HG02759 (cell line): Measurements from ENCODE around the gene VEGFA.
"Not testable (repeated sequence)": the region's sequence is repeated elsewhere in the genome, so short reads cannot be mapped to it uniquely, and the experiment has no call there.

Source experiments
- ATAC-seq: cut with Tn5 transposase; IDR thresholded peaks from one replicate; pipeline ENCODE4 v1.9.1; 2021; ENCODE audit warnings: mild to moderate bottlenecking, moderate library complexity; ENCODE audit not compliant: unreplicated experiment

VEGFA gene

DNA sequence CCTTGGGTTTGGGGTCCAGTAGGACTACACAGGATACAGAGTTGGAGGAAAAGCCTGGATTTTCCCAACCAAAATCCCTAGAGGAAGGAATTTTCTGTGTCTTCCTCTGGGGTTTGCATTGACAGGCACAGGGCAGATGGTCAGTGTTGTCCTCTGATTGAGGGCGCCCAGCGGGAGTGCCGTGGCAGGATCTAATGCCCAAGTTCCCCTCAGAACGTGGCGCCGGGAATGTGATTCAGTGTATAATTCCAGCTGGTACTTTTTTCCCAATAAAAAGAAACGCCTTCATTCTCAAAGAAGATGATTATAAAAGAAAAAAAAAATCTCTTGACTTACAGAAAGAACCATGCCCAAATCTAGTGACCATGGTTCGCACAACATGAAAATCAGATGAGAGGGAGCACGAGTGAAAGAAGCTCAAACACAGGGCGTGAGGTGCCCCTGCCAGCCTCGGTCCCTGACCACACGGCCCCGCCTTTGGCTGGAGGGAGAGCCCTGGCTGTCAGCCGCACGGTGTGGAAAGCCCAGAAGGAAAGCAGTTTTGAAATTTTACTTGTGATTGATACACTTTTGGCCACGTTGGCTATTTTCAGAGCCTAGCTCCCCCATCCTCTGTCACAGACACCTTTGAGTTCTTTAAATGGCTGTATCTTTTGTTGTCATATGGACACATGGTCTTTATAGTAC is 31.6 kb downstream of the VEGFA start:
- no peak for ATAC-seq

DNA sequence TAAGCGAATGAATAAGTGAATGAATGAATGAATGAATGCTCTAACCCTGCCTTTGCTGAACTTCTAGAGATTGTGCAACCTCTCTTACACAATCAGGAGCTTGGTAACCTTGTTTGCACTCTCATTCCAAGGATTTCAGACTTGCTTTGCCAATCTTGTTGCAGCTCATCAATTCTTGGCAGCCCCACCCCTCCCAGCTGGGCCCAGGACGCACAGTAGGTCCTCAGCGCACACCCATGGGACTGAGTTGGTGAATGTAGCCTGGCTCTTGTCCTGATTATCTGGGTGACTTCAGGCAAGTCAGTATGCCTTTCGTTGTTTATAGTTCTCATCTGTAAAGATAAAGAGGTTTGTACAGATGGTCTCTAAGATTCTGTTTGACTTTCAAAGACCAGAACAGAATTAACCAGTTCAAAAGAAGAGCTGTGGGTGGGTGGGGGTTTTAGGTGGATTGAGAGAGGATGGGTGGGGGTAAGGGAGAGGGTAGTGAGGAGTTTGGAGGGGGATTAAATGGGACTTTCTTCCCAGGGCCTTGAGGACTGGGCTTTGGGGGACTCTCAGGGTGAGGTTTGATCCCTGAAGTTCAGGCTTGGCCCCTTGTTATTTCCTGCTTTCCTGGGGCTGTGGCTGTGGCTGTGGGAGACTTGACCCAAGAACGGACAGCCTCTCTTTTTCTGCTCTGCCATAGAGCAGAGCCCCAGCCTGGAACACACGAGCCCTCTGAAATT is 33.2 kb downstream of the VEGFA start:
- ATAC-seq = no peak

DNA sequence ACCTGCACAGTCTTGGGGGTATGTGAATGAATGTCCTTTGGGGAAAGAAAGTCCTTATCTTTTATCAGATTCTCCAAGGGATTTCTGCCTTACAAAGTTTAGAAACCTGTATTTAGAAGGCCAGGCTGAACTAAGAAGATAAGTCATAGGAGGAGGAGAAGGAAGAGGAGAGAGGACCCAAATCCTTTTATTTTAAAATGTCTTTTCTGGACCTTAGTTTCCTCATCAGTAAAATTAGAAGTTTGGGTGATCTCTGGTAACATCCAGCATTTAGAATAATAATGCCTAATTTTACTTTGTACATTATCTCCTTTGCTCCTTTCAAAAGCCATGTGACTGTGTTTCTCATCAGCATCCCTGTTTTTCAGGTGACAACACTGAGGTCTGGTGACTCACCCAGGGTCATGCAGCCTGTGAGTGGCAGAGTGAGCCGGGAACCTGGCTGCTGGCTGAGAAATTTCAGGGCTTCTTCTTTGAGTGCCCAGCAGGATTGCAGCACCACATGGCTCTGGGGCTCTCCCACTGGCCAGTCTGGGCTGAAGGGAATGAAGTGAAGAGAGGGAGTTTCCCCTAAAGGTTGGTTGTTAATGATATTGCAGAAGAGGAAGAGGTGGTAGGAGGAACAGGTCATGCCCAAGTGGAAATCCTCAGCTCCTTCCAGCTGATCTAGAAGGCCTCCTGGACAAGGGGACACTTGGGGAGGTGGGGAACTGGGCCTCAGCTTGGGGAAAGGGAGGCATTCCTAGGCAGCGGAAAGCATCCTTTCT is 34.0 kb downstream of the VEGFA start:
- no peak for ATAC-seq

DNA sequence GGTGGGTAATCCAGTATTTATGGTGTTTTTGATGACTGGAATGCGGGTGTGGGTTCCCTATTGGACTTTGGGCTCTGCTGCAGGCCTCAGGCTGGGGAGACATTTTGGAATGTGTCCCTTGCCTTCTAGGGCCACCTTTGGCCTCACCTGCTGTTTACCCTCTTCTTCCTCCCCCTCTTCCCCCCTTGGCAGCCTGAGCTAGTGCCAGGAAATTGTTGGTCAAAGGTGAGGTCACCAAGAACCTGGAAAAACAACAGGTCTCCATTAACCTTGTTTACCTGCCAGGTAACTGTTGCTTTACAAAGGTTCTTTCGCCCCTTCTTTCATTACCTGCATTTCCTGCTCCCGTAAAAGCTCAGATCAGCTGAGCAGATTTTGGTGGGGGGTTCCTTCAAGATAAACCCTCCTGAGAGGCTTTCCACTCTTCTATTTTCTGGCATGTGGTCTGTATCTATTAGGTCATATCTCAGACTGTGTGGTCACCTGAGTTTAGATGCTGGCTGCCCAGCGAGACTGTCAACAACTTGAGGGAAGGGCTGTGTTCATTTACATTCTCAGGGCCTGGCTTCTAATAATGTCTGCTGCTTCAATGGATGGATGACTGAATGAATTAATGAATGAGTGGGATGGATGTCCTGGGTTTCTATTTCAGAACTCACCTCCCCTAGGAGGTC is 34.7 kb downstream of the VEGFA start:
- ATAC-seq = no peak

DNA sequence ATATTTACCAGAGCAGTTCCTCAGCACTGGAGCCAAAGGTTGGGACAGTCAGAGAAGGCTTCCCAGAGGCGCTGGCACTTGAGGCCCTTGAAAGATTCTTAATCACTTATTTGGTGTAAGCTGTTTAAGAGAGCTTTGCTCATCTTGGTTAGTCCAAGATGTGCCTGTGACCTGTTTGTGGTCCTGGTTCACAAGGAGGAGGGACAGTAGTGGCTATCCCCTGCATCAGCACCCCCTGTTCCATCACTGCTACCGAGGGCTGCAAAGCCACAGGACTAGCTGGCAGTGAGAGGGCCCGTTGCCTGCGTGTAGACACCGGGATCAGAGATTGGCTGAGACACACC is 35.7 kb downstream of the VEGFA start:
- ATAC-seq = no peak

DNA sequence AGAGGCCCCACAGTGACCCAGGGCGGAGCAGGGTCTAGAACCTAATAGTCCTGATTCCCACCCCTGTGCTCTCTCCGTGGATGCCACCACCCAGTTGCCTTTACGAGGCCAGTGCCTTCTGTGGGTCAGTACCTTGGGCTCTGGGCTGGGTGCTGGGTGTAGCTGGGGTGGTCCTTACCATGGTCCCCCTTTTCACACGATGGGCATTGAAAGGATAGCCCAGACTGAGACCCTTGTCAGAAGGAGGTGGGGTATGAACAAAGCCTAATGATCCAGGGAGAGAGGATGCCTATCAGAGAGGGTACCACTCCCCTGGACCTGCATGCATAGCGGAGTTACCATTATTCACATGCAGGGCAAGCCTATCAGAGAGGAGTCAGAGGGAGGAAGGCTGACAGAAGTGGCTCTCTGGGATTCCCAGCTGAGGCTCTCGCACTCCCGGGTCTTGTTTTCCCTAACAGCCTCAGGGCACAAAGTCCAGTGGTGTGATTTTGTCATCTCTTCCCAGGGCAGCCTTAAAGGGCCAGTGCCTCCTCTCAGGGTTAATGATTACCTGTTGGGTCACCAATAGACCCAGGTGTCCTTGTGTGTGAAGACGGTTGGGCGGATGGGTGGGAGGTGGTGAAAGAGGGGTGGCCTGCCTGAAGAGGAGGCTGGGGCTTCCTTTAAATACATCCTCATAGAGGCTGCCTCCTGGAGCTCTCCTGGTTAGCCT is 36.2 kb downstream of the VEGFA start:
- ATAC-seq = no peak

DNA sequence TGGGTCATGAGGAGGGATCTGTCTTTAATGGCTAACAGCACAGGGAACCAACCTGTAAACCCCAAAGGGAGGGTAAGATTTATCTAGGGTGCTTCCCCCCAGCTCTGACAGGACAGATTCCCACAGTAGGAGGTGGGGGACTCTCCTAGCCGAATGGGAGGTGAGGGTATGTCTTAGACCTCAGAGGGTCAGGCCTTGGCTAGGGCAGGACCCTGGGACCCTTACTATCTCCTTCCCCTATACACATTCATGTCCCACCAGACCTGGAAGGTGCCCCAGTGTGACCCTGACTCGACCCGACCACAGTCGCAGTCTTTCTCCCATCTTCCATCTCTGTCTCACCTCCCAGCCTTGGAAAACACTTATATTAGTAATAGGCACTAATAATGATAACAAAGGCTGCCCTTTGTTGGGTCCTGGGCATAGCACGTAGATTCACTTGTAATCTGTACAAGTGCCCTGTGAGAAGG is 36.8 kb downstream of the VEGFA start:
- no peak for ATAC-seq

DNA sequence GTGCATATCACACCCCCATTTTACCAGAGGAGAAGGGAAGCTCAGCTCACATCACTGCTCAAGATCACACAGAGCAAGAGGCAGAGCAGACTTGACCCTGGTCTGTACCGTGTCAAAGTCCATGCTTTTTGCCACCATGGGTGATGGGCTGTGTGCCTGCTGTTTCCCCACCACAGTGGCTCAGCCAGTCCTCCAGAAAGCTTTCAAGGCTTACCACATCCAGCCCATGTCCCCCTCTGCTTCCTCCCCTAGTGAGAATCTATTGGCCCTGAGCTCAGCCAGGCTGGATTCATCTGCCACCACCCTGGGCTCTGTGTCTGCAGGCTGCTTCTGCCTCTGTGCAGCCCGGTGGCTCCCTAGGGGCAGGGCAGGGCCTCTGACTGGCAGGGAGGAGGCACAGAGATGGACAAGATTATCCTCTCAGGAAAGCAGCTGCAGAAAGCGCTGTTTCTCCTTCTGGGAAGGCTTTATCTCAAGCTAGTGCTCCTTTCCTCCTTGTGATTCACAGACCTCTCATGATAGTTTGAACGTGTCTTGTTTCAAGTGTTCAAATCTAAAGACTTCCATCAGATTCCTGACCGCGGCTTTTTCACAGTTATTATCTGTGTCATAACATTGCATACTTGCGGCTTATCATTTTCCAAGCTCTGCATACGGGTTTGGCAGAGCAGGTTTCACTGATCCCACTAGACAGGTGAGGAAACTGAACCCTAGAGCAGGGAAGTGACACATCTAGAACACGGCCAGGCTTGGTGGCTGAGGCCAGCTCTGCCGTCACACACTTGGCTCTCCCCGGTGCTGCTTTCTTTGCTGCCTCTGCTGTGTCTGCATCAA is 37.4 kb downstream of the VEGFA start:
- ATAC-seq = no peak

DNA sequence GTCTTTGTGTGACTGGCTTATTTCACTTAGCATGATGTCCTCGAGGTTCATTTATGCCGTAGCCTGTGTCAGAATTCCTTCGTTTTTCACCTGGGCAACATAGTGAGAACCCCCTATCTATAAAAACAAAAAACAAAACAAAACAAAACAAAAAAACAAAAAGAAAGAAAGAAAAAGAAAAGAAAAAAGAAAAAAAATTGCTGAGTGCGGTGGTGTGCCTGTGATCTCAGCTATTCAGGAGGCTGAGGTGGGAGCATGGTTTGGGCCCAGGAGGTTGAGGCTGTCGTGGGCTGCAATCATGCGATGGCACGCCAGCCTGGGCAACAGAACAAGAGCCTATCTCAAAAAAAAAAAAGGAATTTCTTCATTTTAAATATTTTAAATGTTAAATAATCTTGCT is 38.4 kb downstream of the VEGFA start:
- no peak for ATAC-seq

DNA sequence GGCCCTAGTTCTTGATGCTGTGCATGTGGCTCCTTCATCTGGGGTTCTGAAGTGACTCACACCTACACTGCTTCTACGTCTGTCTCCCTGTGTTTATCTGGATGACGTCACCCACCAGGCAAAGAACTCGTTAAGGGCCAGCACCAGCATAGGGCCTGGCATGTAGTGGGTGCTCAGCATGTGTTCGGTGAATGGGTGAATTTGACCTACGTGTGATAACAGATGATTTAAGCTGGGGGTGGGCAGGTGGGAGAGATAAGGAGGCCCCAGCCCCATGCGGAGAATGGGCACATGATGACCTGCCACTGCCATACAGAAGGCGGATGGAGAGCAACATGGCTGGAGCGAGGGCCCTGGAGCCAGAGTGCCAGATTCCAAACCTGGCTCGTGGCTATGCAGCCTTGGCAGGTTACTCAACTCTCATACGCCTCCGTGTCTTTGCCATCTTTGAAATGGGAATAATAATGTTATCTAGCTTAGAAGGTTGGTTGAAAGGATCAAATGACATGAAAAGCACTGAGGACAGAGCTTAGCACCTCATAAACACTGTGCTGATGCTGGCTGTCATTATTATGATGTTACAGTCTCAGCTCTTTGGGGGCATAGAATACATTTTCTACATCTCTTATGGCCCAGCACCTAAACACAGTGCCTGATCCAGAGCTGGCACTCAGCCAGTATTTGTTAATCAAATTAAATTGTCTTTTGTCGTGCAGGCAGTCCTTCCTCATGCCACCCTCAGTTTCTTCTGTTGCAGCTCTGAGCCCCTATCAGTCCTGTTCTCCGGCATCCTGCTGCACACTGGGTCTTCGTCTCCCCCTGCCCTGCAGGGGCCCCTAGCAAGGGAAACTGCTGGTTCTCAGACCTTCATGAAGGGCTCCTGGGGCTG is 39.6 kb downstream of the VEGFA start:
- no peak for ATAC-seq

DNA sequence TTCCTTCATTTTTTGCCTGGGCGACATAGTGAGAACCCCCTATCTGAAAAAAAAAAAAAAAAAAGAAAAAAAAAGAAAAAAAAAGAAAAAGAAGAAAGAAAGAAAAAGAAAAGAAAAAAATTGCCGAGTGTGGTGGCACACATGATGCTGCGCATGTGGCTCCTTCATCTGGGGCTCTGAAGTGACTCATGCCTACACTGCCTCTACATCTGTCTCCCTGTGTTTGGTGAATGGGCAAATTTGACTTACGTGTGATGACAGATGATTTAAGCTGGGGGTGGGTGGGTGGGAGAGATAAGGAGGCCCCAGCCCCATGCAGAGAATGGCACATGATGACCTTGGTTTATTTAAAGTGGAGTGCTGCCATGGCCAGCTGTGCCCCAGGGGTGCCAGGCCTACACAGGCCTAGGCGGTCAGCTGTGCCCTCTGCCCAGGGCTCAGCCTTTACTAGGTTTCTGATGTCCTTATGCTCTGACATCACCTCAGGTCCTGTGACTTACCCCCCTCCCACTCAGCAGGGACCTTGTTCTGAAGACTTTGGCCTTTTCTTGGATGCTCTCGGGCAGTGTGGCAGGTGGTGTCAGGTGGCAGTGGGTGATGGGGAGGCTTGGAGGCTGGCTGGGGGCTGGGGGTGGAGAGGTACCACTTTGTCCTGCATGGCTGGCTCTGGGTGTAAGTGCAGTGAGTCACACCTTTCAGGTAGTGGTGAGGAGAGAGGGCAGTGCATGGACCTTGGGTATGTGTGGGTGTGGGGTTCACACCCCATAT is 41.1 kb downstream of the VEGFA start:
- no peak for ATAC-seq

DNA sequence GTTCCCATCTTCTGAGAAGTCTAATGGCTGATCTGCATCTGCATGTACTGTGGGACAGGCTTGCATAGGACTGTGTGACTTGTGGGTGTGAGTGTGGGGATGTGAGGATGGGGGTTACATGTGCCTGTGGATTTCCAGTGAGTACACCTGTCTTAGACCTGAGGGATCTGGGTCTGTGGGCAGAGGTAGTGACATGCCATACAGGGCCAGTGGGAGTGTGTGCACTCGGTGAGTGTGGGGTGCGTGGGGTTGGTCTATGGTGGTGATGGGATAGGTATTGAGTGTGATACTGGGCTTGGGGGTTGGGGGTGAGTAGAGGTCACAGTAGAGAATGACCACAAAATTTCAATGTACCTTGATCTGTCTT is 41.7 kb downstream of the VEGFA start:
- no peak for ATAC-seq

DNA sequence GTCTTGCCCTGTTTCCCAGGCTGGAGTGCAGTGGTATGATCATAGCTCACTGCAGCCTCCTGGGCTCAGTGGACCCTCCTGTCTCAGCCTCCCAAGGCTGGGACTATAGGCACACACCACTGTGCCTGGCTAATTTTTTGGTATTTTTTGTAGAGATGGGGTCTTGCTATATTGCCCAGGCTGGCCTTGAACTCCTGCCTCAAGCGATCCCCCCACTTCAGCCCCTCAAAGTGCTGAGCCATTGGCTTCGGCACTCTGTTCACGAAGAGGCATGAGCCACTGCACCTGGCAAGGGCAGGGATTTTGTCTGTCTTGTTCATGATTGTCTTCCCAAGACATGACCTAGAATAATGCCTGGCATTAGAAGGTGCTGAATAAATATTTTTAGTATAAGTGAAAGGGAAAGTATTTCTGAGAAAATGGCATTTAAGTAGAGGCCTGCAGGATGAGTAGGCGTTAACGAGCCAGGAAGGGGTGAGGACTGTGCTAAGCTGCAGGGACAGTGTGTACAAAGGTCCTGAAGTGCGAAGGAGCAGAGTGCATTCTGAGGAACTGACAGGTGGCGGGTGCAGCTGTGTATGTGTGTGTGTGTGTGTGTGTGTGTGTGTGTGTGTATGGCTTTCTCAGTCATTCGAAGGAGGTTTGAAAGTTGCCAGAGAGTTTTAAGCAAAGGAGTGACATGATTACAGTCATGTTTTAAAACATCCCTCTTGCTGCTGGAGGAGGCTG is 43.0 kb downstream of the VEGFA start:
- ATAC-seq = no peak

DNA sequence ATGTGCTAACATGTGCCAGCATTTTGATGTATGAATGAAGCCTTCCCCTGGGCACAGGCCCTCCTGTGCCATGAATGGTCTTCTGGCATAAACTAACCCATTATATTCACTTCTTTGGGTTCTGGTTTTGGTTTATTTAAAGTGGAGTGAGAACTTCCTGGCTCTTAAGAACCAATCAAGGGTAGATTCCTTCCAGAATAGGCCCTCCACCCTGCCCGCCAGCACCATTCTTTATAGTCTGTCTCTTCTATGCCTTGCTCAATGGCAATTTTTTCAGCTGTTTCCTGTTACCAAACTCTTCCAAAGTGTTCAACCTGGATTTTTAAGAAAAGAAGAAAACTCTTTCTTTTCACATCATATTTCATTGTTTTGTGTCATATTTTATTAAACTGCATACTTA is 44.1 kb downstream of the VEGFA start:
- no peak for ATAC-seq

DNA sequence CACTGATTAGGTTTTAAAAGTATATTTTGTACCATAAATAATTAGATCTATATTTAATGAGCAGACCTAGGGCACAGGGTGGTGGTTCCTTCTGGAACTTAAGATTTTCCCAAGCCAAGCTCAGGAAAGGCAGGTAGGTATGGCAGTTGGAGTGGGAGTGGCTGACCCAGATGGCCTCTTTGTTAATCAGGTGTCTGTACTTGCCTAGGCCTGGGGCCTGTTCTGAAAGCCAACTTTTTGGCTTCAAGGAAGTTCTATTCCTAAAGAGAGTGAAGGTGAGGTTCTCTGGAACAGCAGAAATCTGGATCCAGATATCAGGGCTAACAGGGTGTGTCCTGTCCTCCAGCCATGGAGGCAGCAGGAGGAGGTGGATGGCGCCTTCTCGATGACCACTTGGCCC is 44.9 kb downstream of the VEGFA start:
- no peak for ATAC-seq

DNA sequence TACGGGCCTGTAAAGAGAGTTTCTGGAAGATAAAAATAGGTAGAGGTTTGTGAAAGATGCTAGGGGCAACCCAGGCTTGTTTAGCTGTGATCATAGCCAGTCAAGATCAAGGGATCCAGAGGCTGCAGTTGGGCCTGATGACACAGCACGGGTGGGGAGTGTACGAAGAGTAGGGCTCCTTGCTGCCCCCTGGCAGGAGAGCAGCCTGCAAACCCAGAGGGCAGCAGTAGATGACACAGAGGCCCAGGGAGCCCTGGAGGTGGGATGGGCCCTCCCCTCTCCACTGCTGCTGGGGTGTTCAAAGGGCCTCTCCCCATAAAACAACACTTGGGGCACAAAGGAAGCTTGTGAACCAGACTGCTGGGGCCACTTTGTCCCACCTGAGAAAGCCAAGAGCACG is 47.2 kb downstream of the VEGFA start:
- ATAC-seq = no peak

DNA sequence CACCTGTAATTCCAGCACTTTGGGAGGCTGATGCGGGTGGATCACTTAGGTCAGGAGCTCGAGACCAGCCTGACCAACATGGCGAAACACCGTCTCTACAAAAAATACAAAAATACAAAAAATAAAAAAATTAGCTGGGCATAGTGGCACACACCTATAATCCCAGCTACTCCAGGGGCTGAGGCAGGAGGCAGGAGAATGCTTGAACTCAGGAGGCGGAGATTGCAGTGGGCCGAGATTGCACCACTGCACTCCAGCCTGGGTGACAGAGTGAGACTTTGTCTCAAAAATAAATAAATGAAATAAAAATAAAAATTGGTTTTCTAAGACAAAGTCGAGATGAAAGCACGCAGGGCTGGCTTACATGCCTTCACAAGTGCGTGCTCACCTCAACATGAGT is 49.0 kb downstream of the VEGFA start:
- not testable (repeated sequence) for ATAC-seq

DNA sequence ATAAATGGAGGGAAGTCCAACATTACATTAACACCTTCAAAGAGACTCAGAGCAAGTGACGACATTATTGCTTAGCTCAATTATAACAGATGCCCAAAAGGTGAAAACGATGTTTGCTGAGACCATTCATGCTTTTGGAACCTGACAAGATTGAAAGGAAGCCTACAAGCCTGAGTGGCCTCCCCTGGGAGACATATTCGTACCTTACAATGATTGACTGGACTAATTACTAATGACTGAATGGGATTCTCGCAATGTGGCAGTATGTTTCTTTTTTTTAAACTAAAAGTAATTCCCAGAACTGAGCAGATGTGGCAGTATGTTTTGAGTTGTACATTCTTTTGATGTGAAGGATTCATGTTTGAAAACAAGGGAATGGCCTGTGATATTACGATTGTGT is 49.9 kb downstream of the VEGFA start:
- no peak for ATAC-seq
